HG02798 (cell line): ENCODE data around the gene SYNDIG1.

ENCODE experiments used
- ATAC-seq: cut with Tn5 transposase; IDR thresholded peaks from one replicate; pipeline ENCODE4 v1.9.1; 2021; ENCODE audit warnings: mild to moderate bottlenecking; ENCODE audit not compliant: unreplicated experiment, poor library complexity

The SYNDIG1 gene

GRCh38 chr20:24580855-24581254 is 111.4 kb downstream of the SYNDIG1 start:
- no peak for ATAC-seq

- ATAC-seq = no peak
These were observed 112.2 kb downstream of the SYNDIG1 start for GRCh38 chr20:24581443-24582170.

GRCh38 chr20:24582373-24583168 is 113.1 kb downstream of the SYNDIG1 start:
- ATAC-seq = no peak

GRCh38 chr20:24583169-24583792 is 113.9 kb downstream of the SYNDIG1 start:
- no peak for ATAC-seq

- ATAC-seq = no peak
These were observed 114.6 kb downstream of the SYNDIG1 start for GRCh38 chr20:24584078-24584477.

GRCh38 chr20:24584538-24585356 is 115.3 kb downstream of the SYNDIG1 start:
- no peak for ATAC-seq

GRCh38 chr20:24585796-24586522 is 116.5 kb downstream of the SYNDIG1 start:
- no peak for ATAC-seq

- ATAC-seq = no peak
These were observed 117.1 kb downstream of the SYNDIG1 start for GRCh38 chr20:24586523-24586840.

GRCh38 chr20:24587384-24588046 is 118.1 kb downstream of the SYNDIG1 start:
- ATAC-seq = no peak

- ATAC-seq = no peak
These were observed 118.7 kb downstream of the SYNDIG1 start for GRCh38 chr20:24588047-24588635.

GRCh38 chr20:24588725-24589340 is 119.4 kb downstream of the SYNDIG1 start:
- ATAC-seq = no peak

GRCh38 chr20:24589381-24589780 is 120.0 kb downstream of the SYNDIG1 start:
- ATAC-seq = no peak

- ATAC-seq = no peak
These were observed 120.4 kb downstream of the SYNDIG1 start for GRCh38 chr20:24589815-24590177.

- no peak for ATAC-seq
These were observed 121.0 kb downstream of the SYNDIG1 start for GRCh38 chr20:24590178-24590982.

- ATAC-seq = no peak
These were observed 127.6 kb downstream of the SYNDIG1 start for GRCh38 chr20:24597051-24597450.

GRCh38 chr20:24598346-24598745 is 128.9 kb downstream of the SYNDIG1 start:
- no peak for ATAC-seq

- ATAC-seq = no peak
These were observed 129.6 kb downstream of the SYNDIG1 start for GRCh38 chr20:24598996-24599395.

GRCh38 chr20:24600012-24600411 is 130.6 kb downstream of the SYNDIG1 start:
- ATAC-seq = no peak
